ENCODE measurements around the gene SPSB4. TPM values are rescaled to one million over a fixed set of nuclear protein-coding genes. Genes with fewer than 3 reads are reported as not detected.

The SPSB4 gene
- total RNA-seq, 4 donors from 2014 or later = 0.17 to 1.1 (median 0.35) TPM

DNA sequence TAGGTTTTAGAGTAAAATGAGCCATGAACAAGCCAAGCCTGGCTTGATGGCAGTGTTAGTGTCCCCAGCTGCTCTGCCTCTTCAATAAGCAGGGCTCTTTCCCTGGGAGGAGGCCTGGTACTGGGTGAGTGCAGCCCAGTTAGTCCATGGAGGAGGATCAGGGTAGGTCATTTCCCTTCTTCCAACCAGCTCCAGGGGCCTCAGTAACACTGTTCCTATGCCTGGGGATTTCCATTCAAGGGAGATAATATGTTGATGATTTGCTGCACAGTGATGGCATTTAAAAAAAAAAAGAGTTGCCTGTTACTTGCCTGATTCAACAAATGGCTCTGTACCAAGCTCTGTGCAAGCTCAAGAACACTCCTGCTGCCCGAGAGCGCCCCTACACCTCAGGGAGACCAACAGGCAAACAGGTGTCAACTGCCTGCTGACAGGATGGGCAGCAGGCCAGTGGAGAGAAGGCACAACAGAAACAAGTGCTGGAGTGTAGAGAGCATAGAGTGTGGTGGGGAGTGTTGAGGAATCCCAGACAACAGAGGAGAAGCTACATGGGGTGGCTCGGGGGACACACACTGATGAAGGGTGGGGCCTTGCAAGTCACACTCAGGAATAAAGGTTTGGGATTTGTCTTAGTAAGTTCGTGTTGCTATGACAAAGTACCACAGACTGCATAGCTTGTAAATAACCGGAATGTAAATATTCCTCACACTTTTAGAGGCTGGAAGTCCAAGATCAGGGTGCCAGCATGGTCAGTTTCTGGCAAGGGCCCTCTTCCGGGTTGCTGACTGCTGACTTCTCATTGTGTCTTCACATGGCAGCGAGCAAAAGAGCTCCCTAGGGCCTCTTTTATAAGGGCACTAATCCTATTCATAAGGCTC, 101.9 kb downstream of the SPSB4 start:
- TF ChIP-seq, protein P1, sequence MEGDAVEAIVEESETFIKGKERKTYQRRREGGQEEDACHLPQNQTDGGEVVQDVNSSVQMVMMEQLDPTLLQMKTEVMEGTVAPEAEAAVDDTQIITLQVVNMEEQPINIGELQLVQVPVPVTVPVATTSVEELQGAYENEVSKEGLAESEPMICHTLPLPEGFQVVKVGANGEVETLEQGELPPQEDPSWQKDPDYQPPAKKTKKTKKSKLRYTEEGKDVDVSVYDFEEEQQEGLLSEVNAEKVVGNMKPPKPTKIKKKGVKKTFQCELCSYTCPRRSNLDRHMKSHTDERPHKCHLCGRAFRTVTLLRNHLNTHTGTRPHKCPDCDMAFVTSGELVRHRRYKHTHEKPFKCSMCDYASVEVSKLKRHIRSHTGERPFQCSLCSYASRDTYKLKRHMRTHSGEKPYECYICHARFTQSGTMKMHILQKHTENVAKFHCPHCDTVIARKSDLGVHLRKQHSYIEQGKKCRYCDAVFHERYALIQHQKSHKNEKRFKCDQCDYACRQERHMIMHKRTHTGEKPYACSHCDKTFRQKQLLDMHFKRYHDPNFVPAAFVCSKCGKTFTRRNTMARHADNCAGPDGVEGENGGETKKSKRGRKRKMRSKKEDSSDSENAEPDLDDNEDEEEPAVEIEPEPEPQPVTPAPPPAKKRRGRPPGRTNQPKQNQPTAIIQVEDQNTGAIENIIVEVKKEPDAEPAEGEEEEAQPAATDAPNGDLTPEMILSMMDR (IDR thresholded peaks at IDR 0.05; ENCODE audit: low read depth) = no peak

DNA sequence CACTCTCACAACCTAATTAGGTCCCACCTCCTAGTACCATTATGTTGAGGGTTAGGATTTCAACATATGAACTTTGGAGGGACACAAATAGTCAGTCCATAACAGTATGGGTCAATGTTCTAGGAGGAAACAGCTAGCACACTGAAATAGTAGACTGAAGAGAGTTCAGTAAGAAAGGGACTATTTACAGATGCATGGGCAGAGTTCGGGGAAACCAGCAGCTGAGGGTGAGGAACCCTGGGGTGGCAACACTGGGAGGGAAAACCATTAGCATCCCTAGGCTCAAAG, 102.5 kb downstream of the SPSB4 start:
- TF ChIP-seq, protein P1 (IDR thresholded peaks at IDR 0.05; ENCODE audit: low read depth) = no peak

DNA sequence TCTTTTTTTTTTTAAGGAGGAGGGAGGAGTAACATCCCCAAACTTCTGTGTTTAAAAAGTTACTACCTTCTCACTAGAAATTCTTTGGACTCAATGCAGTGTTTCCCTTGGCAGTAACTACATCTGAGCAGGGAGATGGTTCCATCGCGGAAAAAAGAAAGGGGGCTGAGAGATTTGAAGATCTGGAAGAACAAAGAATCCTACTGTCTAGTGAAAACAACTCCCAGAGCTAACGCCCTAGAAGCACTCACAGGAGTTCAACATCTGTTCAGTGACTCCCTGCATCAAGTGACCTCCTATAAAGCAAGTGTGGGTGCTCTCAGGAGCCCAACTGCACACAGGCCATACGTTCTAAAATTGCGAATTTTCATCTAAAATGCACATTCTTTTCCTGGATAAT, 113.7 kb downstream of the SPSB4 start:
- TF ChIP-seq, protein P1 (IDR thresholded peaks at IDR 0.05; ENCODE audit: low read depth) = no peak

DNA sequence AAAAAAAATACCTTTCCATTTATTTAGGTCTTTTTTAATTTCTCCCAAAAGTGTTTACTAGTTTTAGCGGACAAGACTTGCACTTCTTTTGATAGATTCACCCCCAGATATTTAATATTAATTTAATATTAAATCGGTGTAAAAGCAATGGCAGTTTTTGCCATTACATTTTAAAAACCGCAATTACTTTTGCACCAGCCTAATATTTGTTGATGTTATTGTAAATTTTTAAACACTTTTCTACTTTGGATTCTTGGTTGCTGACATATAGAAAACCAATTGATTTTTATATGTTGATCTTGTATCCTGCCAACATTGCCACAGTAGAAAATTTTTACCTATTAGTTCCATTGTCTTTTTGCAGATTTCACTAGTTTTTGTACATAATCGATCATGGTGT, 116.5 kb downstream of the SPSB4 start:
- TF ChIP-seq, protein P1 (IDR thresholded peaks at IDR 0.05; ENCODE audit: low read depth) = no peak

DNA sequence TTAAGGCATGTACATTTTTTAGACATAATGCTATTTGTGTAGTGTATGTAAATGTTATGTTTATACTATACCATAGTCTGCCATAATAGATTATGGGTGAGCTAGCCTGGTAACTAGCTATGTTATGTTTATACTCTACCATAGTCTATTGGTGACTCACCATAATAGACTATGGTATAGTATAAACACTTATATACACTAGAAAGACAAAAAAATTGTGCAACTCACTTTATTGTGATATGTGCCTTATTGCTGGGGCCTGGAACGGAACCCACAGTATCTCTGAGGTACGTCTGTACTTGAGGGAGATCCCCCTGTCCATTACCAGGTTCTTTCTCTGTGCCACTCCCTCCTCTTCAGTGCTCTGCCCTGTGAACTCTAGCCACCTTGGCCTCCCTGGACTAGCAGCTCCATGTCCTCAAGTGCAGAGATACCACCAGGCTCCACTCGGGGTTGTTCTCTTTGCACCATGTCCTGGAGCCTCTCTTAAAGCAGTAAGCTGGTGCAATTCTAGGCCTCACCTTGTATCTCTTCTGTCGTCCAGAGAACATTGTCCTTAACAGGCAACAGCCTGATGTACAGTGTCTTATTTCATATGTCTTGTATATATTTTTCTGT, 119.6 kb downstream of the SPSB4 start:
- TF ChIP-seq, protein P1 (IDR thresholded peaks at IDR 0.05; ENCODE audit: low read depth) = no peak

DNA sequence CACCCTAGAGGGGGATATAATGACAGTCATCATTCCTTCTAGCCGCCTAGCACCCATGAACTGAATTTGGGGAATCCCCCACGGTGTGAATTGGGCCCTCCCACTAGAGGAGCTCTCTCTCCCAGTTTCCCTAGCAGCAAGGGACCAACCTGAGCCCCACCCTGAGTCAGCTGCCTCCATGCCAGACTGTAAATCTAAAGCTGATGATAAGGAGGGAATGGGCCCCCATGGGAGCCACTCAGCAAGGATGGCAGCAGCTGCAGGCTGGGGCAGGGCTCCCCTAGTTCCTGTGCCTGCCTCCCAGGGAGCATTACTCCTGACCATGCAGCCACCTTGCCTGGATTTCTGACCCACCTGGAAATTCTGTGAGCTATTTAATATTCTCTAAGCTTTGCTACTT, 123.5 kb downstream of the SPSB4 start:
- TF ChIP-seq, protein P1 (IDR thresholded peaks at IDR 0.05; ENCODE audit: low read depth) = no peak

DNA sequence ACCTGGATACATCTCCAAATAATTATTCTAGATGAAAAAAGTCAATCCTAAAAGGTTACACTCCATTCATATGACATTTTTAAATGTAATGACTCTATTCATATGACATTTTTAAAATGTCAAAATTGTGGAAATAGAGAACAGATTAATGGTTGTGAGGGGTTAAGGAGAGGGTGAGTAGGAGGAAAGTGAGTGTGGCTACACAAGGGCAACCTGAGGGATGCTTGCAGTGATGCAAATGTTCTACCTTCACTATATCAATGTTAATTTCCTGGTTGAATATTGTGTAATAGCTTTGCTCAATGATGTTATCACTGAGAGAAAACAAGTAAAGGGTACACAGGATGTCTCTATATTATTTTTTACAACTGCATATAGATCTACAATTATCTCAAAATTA, 125.6 kb downstream of the SPSB4 start:
- TF ChIP-seq, protein P1 (IDR thresholded peaks at IDR 0.05; ENCODE audit: low read depth) = no peak

Data from subcutaneous adipose tissue (tissue), 4 donors.